SK-N-MC (cell line): ENCODE measurements around the gene CTNNA2.

Experiments used
- DNase-seq: peaks from one replicate; pipeline ENCODE4 v3.0.0-alpha.2; 2011; ENCODE audit warnings: low read depth, low spot score
- H3K27ac ChIP-seq: fragments of 200-600 bp; sonication (generic); 2 replicates; pipeline ENCODE4 v1.5.1; 2016; ENCODE audit warnings: mixed run types
- H3K36me3 ChIP-seq: fragments of 200-600 bp; sonication (generic); 2 replicates; pipeline ENCODE4 v1.6.1; 2017; ENCODE audit warnings: antibody characterized with exemption, low read length, mixed read lengths; ENCODE audit not compliant: insufficient read depth
- H3K4me3 ChIP-seq: fragments of 200-600 bp; sonication (generic); 2 replicates; pipeline ENCODE4 v1.5.1; 2016
- H3K9ac ChIP-seq: fragments of 200-600 bp; sonication (generic); 2 replicates; pipeline ENCODE4 v1.8.0; 2017; ENCODE audit warnings: mixed run types, mixed read lengths; ENCODE audit not compliant: insufficient read length
- H3K9me3 ChIP-seq: fragments of 200-600 bp; sonication (generic); 2 replicates; pipeline ENCODE4 v1.6.1; 2017; ENCODE audit warnings: low read depth, mild to moderate bottlenecking, antibody characterized with exemption, low read length, moderate library complexity, mixed read lengths
- EZH2 ChIP-seq: fragments of 200-600 bp; sonication (generic); IDR thresholded peaks from one replicate; pipeline ENCODE4 v1.6.1; 2017; ENCODE audit warnings: antibody characterized with exemption
- FOXP2 ChIP-seq: optimal IDR thresholded peaks from 2 replicates; pipeline ENCODE3; 2011; ENCODE audit warnings: mild to moderate bottlenecking, moderate library complexity; ENCODE audit not compliant: insufficient read depth; ENCODE audit errors: extremely low read length, control extremely low read depth
- POLR2AphosphoS5 ChIP-seq: IDR thresholded peaks from 2 replicates; pipeline ENCODE4 v1.6.1; 2012; ENCODE audit warnings: mild to moderate bottlenecking, low read depth, low read length, borderline replicate concordance

The CTNNA2 gene

DNA sequence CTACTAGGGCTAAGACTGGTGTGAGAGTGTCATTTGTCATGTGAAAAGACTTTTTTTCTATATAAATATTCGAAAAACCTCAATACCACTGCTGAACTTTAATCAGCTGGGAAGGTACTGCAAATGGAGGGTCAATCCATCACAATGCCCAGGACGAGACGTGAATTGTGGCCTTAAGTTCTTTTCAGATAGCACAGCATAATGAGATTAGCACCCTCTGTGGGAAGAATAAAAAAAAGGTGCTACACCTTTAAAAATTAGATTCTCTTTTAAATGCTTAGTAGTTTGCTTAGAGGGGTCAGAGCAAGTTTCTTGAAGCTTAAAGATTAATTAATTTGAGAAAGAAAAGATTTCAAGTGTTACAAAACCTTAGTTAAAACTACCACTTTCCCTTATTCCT lies 786.1 kb downstream of the CTNNA2 start:
- Histone ChIP-seq H3K4me3 (no peak overlapping the region), H3K36me3 (no peaks in the 10 kb centered on the region), H3K9me3 (no peaks in the 10 kb centered on the region), H3K27ac (no peak overlapping the region), H3K9ac (no peak overlapping the region)
- no peak for DNase-seq
- TF ChIP-seq FOXP2 (no peak), POLR2AphosphoS5 (no peak), EZH2 (no peak)

GRCh38 chr2:80299661-80300060 lies 786.8 kb downstream of the CTNNA2 start:
- H3K9ac ChIP-seq: no peak overlapping the region
- H3K9me3 ChIP-seq: no peaks in the 10 kb centered on the region
- no peak overlapping the region for H3K27ac ChIP-seq
- TF ChIP-seq EZH2: no peak
- no peak for TF ChIP-seq FOXP2
- TF ChIP-seq POLR2AphosphoS5: no peak
- DNase-seq: no peak
- no peak overlapping the region for H3K4me3 ChIP-seq
- H3K36me3 ChIP-seq: no peaks in the 10 kb centered on the region

GRCh38 chr2:80300346-80300745 lies 787.5 kb downstream of the CTNNA2 start:
- H3K9me3 ChIP-seq: no peaks in the 10 kb centered on the region
- no peak overlapping the region for H3K4me3 ChIP-seq
- DNase-seq: no peak
- H3K9ac ChIP-seq: no peak overlapping the region
- no peaks in the 10 kb centered on the region for H3K36me3 ChIP-seq
- H3K27ac ChIP-seq: no peak overlapping the region
- TF ChIP-seq EZH2: no peak
- no peak for TF ChIP-seq FOXP2
- no peak for TF ChIP-seq POLR2AphosphoS5

DNA sequence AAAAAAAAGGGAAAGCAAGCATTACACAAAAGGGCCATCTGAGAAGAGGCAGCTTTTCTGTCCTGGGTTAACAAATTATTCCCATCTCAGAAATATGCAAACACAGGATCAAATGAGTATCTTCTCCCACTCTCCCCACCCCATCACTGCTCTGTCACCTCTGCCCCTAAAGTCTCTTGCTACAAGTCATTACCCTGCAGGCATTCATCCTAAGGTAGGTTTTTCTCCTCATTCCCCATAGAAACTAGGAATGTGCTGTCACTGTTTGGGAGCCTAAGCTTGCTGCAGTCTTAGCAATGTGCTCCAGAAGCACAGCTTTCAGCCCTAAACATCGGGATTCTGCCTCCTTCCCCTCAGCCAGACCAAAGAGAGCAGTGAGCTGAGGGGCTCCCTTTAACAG lies 788.1 kb downstream of the CTNNA2 start:
- Histone ChIP-seq H3K9ac (no peak overlapping the region), H3K9me3 (no peaks in the 10 kb centered on the region), H3K4me3 (no peak overlapping the region), H3K36me3 (no peaks in the 10 kb centered on the region), H3K27ac (no peak overlapping the region)
- no peak for DNase-seq
- no peak for TF ChIP-seq POLR2AphosphoS5
- no peak for TF ChIP-seq EZH2
- TF ChIP-seq FOXP2: no peak

GRCh38 chr2:80302001-80302313 lies 789.1 kb downstream of the CTNNA2 start:
- no peaks in the 10 kb centered on the region for H3K9me3 ChIP-seq
- H3K9ac ChIP-seq: no peak overlapping the region

GRCh38 chr2:80302314-80303005 lies 789.6 kb downstream of the CTNNA2 start:
- no peak for DNase-seq
- Histone ChIP-seq H3K36me3 (no peaks in the 10 kb centered on the region), H3K27ac (no peak overlapping the region), H3K9me3 (no peaks in the 10 kb centered on the region), H3K4me3 (no peak overlapping the region), H3K9ac (no peak overlapping the region)
- TF ChIP-seq POLR2AphosphoS5 (no peak), FOXP2 (no peak), EZH2 (no peak)

More at GRCh38 chr2:80302001-80302313, 789.1 kb downstream of the CTNNA2 start:
- Histone ChIP-seq H3K27ac (no peak overlapping the region), H3K36me3 (no peaks in the 10 kb centered on the region), H3K4me3 (no peak overlapping the region)
- no peak for DNase-seq
- no peak for TF ChIP-seq POLR2AphosphoS5
- no peak for TF ChIP-seq FOXP2
- no peak for TF ChIP-seq EZH2

DNA sequence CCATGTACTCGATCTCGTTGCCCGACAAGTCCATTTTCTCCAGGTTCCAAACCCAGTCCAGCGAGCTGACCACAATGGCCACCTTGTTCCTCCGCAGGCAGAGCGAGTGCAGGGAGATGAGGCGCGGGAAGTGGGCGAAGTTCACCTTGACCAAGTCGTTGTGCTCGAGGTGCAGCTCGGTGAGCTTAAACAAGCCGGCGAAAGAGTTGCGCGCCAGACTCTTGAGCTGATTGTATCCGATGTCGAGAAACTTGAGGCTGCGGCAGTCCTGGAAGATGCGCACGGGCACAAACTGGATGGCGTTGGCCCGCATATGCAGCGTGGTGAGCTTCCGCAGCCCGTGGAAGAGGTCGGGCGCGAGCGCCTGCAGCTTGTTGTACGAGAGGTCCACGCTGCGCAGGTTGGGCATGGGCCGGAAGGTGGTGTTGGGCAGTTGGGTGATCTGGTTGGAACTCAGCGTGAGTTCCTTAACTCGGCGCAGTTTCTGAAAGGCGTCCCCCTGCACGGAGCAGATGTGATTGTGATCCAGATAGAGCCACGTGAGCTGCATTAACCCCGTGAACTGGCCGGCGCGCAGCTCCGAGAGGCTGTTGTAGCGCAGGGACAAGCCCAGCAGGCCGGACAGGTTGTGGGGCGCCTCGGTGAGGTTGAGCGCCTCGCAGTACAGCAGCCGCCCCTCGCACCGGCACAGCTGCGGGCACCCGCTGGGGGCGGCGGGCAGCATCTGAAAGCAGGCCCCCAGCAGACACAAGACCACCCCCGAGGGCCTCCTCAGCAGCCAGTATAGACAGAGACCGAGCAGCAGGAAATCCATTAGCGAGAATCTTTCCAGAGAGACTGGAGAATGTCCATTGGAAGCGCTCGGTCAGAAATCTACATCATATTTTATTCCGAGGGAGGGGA lies 790.4 kb downstream of the CTNNA2 start:
- TF ChIP-seq FOXP2 (no peak), EZH2 (no peak), POLR2AphosphoS5 (no peak)
- DNase-seq: no peak
- Histone ChIP-seq H3K4me3 (peak overlapping the region; percentile 79), H3K9me3 (no peaks in the 10 kb centered on the region), H3K36me3 (no peaks in the 10 kb centered on the region), H3K27ac (no peak overlapping the region), H3K9ac (no peak overlapping the region)
